Panc1 (cell line): ENCODE measurements around the gene USH2A. TPM values are rescaled to one million over a fixed set of nuclear protein-coding genes. Genes with fewer than 3 reads are reported as not detected.

ENCODE experiments used
- ATAC-seq: fragments of 200-7000 bp; cut with Tn5 transposase; 2 replicates; pipeline ENCODE4 v1.9.1; 2020; ENCODE audit warnings: mild to moderate bottlenecking, moderate library complexity
- BruUV-seq: library from RNA; stranded (reverse); fragments of 400-500 nt; replicated peaks from 2 replicates; lab custom pipeline; 2021; lab: Mats Ljungman, UMichigan
- CTCF ChIA-PET: fragments of 300-600 bp; sonication (Branson Sonifier 250); formaldehyde crosslinking; loops from one replicate; lab custom pipeline; 2022; ENCODE audit warnings: antibody characterized with exemption; lab: Charles Lee
- POLR2A ChIA-PET: fragments of 300-600 bp; sonication (Branson Sonifier 250); formaldehyde crosslinking; loops from one replicate; lab custom pipeline; 2022; ENCODE audit warnings: antibody characterized with exemption; lab: Charles Lee
- DNase-seq: peaks from one replicate; pipeline ENCODE4 v3.0.0-alpha.2; 2010; ENCODE audit warnings: low read depth, low spot score
- H3K27ac ChIP-seq: 2 replicates; pipeline ENCODE4 v1.5.1; 2011; ENCODE audit warnings: mild to moderate bottlenecking, low read length, inconsistent platforms
- H3K27me3 ChIP-seq: fragments of 200-500 bp; sonication (Bioruptor generic); 2 replicates; pipeline ENCODE4 v1.6.0; 2014; ENCODE audit warnings: low read length, inconsistent platforms; ENCODE audit not compliant: control insufficient read depth, insufficient read depth
- H3K36me3 ChIP-seq: fragments of 200-500 bp; sonication (Bioruptor generic); 2 replicates; pipeline ENCODE4 v1.5.1; 2014; ENCODE audit warnings: inconsistent platforms, mild to moderate bottlenecking, low read length, moderate library complexity; ENCODE audit not compliant: control insufficient read depth, insufficient read depth
- H3K4me1 ChIP-seq: 2 replicates; pipeline ENCODE4 v1.5.1; 2011; ENCODE audit warnings: inconsistent platforms, mild to moderate bottlenecking, low read length, moderate library complexity; ENCODE audit not compliant: control insufficient read depth, insufficient read depth
- H3K4me3 ChIP-seq, 2 experiments: 2 replicates each; pipeline ENCODE4 v1.5.1; 2011 to 2012; ENCODE audit warnings: low read depth in 2 of 2, low read length in 2 of 2, mild to moderate bottlenecking in 2 of 2, inconsistent platforms in 1 of 2, moderate library complexity in 1 of 2
- H3K9me3 ChIP-seq: fragments of 200-500 bp; sonication (Bioruptor generic); 2 replicates; pipeline ENCODE4 v1.5.1; 2014; ENCODE audit warnings: low read depth, mild to moderate bottlenecking, inconsistent platforms, low read length, moderate library complexity; ENCODE audit not compliant: control insufficient read depth, insufficient read depth
- POLR2AphosphoS5 ChIP-seq: IDR thresholded peaks from 2 replicates; pipeline ENCODE4 v1.6.1; 2012; ENCODE audit warnings: mild to moderate bottlenecking, low read depth, low read length, moderate library complexity
- SIN3A ChIP-seq: IDR thresholded peaks from 2 replicates; pipeline ENCODE4 v1.6.1; 2012; ENCODE audit warnings: low read depth, mild to moderate bottlenecking, low read length, moderate library complexity, borderline replicate concordance; ENCODE audit not compliant: insufficient read depth
- TCF7L2 ChIP-seq: IDR thresholded peaks from 2 replicates; pipeline ENCODE4 v1.6.1; 2011; ENCODE audit warnings: mild to moderate bottlenecking, low read depth, low read length, inconsistent platforms
- in situ Hi-C: cut with HindIII; loops from 2 replicates; pipeline ENCODE4 v1.10.0; 2016; ENCODE audit warnings: low sequenced_read_pairs, low pct_unique_long_range_greater_than_20kb
- intact Hi-C: fragments of 100-400 bp; cut with micrococcal nuclease; formaldehyde crosslinking; loops from one replicate; pipeline ENCODE4 v1.10.0; 2022; ENCODE audit not compliant: unreplicated experiment
- total RNA-seq: library from RNA; stranded (reverse); gene quantifications from one replicate; pipeline ENCODE4 v1.2.1, GENCODE V29; 2021; ENCODE audit not compliant: unreplicated experiment
- TF ChIP-seq, protein P1 (sequence below), 2 experiments: IDR thresholded peaks; 2 replicates each; pipeline ENCODE4 v1.6.1; 2011 to 2012; ENCODE audit warnings: low read depth in 2 of 2, control low read depth in 1 of 2, low read length in 1 of 2, mild to moderate bottlenecking in 1 of 2, moderate library complexity in 1 of 2; ENCODE audit not compliant: insufficient read depth in 1 of 2
- TF ChIP-seq, protein P2 (sequence below): fragments of 450-650 bp; IDR thresholded peaks from 2 replicates; pipeline ENCODE4 v1.5.1; 2017; ENCODE audit warnings: mild to moderate bottlenecking

The USH2A gene
- total RNA-seq, 1 experiment from 2014 or later, result not detected

DNA sequence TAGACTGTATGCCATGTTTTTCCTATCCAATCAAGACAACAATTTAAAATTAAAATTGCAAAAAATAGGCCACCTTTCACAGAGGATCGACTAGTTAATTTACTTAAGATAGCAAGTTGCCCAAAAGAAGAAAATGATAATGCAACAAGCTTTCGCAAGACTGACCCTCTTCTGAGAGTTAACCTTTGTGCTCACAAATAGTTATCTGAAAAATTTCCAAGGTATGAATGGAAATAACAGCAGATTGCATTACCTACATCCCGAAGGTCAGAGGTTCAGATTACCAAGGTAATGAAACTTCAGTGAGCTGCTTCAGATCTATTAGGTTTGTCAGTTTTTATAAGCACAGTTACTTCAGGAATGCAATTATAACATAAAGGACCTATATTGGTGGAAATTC is 558.2 kb downstream of the USH2A start:
- TF ChIP-seq, protein P1, sequence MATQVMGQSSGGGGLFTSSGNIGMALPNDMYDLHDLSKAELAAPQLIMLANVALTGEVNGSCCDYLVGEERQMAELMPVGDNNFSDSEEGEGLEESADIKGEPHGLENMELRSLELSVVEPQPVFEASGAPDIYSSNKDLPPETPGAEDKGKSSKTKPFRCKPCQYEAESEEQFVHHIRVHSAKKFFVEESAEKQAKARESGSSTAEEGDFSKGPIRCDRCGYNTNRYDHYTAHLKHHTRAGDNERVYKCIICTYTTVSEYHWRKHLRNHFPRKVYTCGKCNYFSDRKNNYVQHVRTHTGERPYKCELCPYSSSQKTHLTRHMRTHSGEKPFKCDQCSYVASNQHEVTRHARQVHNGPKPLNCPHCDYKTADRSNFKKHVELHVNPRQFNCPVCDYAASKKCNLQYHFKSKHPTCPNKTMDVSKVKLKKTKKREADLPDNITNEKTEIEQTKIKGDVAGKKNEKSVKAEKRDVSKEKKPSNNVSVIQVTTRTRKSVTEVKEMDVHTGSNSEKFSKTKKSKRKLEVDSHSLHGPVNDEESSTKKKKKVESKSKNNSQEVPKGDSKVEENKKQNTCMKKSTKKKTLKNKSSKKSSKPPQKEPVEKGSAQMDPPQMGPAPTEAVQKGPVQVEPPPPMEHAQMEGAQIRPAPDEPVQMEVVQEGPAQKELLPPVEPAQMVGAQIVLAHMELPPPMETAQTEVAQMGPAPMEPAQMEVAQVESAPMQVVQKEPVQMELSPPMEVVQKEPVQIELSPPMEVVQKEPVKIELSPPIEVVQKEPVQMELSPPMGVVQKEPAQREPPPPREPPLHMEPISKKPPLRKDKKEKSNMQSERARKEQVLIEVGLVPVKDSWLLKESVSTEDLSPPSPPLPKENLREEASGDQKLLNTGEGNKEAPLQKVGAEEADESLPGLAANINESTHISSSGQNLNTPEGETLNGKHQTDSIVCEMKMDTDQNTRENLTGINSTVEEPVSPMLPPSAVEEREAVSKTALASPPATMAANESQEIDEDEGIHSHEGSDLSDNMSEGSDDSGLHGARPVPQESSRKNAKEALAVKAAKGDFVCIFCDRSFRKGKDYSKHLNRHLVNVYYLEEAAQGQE (IDR thresholded peaks at IDR 0.05; ENCODE audit: insufficient read depth in 1 of 2, low read depth in 2 of 2, low read length in 1 of 2), result no peak
- TF ChIP-seq SIN3A (no peak), TCF7L2 (no peak), POLR2AphosphoS5 (no peak)
- TF ChIP-seq, protein P2, sequence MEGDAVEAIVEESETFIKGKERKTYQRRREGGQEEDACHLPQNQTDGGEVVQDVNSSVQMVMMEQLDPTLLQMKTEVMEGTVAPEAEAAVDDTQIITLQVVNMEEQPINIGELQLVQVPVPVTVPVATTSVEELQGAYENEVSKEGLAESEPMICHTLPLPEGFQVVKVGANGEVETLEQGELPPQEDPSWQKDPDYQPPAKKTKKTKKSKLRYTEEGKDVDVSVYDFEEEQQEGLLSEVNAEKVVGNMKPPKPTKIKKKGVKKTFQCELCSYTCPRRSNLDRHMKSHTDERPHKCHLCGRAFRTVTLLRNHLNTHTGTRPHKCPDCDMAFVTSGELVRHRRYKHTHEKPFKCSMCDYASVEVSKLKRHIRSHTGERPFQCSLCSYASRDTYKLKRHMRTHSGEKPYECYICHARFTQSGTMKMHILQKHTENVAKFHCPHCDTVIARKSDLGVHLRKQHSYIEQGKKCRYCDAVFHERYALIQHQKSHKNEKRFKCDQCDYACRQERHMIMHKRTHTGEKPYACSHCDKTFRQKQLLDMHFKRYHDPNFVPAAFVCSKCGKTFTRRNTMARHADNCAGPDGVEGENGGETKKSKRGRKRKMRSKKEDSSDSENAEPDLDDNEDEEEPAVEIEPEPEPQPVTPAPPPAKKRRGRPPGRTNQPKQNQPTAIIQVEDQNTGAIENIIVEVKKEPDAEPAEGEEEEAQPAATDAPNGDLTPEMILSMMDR, result no peak
- no peak for ATAC-seq
- intact Hi-C loops, result no loop called here
- Histone ChIP-seq H3K27me3 (no peaks in the 10 kb centered on the region), H3K4me3 (no peak overlapping the region), H3K4me1 (no peaks in the 10 kb centered on the region), H3K36me3 (no peaks in the 10 kb centered on the region), H3K9me3 (peaks cover 4% of the 10 kb centered on the region; the same call in 1 of the 2 replicates), H3K27ac (no peak overlapping the region)
- ChIA-PET POLR2A (no interaction called here), CTCF (no interaction called here)
- DNase-seq, result no peak
- no TSS peak for BruUV-seq
- in situ Hi-C loops, result no loop called here

DNA sequence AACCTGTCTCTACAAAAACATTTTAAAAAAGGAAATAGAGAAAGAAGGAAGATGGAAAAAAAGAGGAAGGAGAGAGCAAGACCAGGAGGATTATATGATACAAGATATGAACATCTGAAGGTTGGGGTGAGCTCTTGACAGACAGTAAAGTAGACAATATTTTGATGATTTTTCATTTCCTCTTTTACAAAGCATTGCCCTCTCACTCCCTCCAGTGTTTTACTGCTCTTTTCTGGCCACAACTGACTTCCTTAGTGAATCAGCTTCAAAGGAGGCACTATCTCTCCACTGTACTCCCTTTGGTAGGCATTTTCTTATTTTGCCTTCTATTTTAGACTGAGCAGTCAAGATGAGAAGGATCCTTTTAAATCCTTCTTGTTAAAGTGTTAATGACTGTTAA is 559.5 kb downstream of the USH2A start:
- intact Hi-C loops (no loop called here), in situ Hi-C loops (no loop called here)
- POLR2A ChIA-PET, result no interaction called here
- no peaks in the 10 kb centered on the region for H3K27me3 ChIP-seq
- ATAC-seq, result no peak
- no peaks in the 10 kb centered on the region for H3K4me1 ChIP-seq
- H3K36me3 ChIP-seq, result no peaks in the 10 kb centered on the region
- H3K9me3 ChIP-seq, result peaks cover 4% of the 10 kb centered on the region; the same call in 1 of the 2 replicates
- CTCF ChIA-PET, result no interaction called here
- DNase-seq, result no peak
- no TSS peak for BruUV-seq
- H3K4me3 ChIP-seq, result no peak overlapping the region
- H3K27ac ChIP-seq, result no peak overlapping the region
- TF ChIP-seq, protein P2, result no peak
- TF ChIP-seq POLR2AphosphoS5 (no peak), TCF7L2 (no peak), SIN3A (no peak)
- TF ChIP-seq, protein P1 (IDR thresholded peaks at IDR 0.05; ENCODE audit: insufficient read depth in 1 of 2, low read depth in 2 of 2, low read length in 1 of 2), result no peak
